ENCODE data around the gene P2RY14. TPM values are rescaled to one million over a fixed set of nuclear protein-coding genes. Genes with fewer than 3 reads are reported as not detected.
A peak's percentile ranks its signal among the peaks of the same experiment; 100 is the strongest.

P2RY14 gene
- total and polyA plus RNA-seq, 10 of the 15 experiments (the other 5 are each of a cell fraction or from before 2014, with no cell fraction given): 0.06 to 0.37 (median 0.28) TPM; not detected in 7

DNA sequence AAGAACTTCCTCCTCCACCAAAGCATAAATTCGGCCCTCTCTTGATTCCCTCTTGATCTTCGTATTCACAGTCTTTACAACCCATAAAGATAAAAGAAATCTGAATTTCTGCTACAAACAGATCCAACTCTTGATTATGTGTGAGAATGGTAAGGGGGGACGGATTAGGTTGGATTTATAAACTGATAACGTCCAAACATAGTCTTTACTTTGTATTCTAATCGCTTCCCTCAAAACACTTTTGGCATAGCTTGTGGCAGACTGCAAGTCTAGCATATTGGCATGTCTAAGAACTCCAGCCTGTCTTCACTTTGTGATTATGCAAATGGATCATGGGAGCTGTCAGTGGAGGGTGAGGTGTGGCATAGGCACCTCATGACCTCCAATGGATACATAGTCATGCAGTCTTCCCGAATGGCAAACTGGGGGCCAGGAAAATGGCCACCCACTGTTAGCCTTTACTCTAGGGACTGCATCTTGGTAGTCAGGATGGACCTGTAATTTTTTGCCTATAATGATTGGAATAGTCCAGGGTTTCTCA, 51.0 kb downstream of the P2RY14 start:
- peak; percentile 46 for ATAC-seq

DNA sequence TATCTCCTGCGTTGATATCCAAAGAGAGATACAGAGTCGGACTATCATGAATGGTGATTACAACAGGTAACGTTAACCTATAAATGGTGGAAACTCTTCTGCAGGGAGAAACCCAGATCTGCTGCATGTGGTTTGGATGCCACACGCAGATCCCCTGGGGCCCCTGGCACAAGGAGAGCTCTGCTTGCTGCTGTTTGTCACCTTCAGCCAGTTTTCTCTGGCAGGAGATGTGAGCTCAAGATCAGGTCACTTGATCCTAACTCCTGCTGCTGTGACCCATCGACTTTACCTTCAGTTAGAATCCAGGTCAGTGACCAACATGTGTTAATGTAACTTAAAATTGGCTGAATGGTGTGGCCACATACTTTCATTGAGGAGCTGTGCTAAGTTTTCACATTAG, 51.5 kb downstream of the P2RY14 start:
- WGBS (ENCODE audit: insufficient coverage, insufficient replicate concordance, low lambda C conversion rate, missing lambda C conversion rate): 88% methylated on average over 5 of the region's 5 CpGs
- ATAC-seq (no peak), FAIRE-seq (no peak), DNase-seq (ENCODE audit: low read depth, low spot score) (no peak)
- H3K4me1 ChIP-seq (ENCODE audit: control insufficient read depth, insufficient read depth, low read length): peaks cover 9% of the 10 kb centered on the region
- no peaks in the 10 kb centered on the region for H4K20me1 ChIP-seq (ENCODE audit: control insufficient read depth, insufficient read depth)
- RAD21 ChIA-PET (ENCODE audit: unreplicated experiment): interaction anchor here (0.7 to 3.5 kb wide), 6 partner anchors 17 to 71 kb away, joined by 3 to 50 read pairs (median 6); partner anchors contain the start of gene P2RY14
- H3K27me3 ChIP-seq (replicated peaks in 1 of 2; ENCODE audit: control insufficient read depth in 2 of 2, insufficient read depth in 2 of 2, low read length in 1 of 2): no peaks in the 10 kb centered on the region
- POLR2A ChIA-PET: no interaction called here
- H3K27ac ChIP-seq (ENCODE audit: control insufficient read depth, insufficient read depth): no peak overlapping the region
- no peak overlapping the region for H3K9ac ChIP-seq (ENCODE audit: control insufficient read depth, insufficient read depth, low read length)
- CTCF ChIA-PET: interaction anchor here (0.8 to 8.7 kb wide), 27 partner anchors 9 to 689 kb away, joined by 3 to 182 read pairs (median 7); partner anchors contain the start of genes GPR171, P2RY13 and P2RY14
- SMC1A ChIA-PET (ENCODE audit: uncharacterized antibody, unreplicated experiment): interaction anchor here (0.6 to 7.6 kb wide), 14 partner anchors 9 to 611 kb away, joined by 3 to 98 read pairs (median 6); partner anchors contain the start of genes GPR171 and P2RY14
- H3K79me2 ChIP-seq (ENCODE audit: control insufficient read depth, insufficient read depth, low read length): no peaks in the 10 kb centered on the region
- in situ Hi-C loops (cut with MboI) (loop anchor here (5.0 kb wide), 2 partner anchors 50 to 60 kb away; partner anchors contain the start of gene P2RY14), intact Hi-C loops (cut with micrococcal nuclease; ENCODE audit: unreplicated experiment) (loop anchor here (1.0 kb wide), 3 partner anchors 56 to 100 kb away; no protein-coding TSS in a partner anchor)
- H3K4me3 ChIP-seq: no peak overlapping the region
- no peak overlapping the region for H2AFZ ChIP-seq (ENCODE audit: control insufficient read depth, low read depth, low read length)
- no peaks in the 10 kb centered on the region for H3K36me3 ChIP-seq (ENCODE audit: control insufficient read depth in 2 of 2, insufficient read depth in 2 of 2, low read length in 1 of 2)
- H3K9me3 ChIP-seq (replicated peaks; ENCODE audit: control insufficient read depth, insufficient read depth, low read length): no peaks in the 10 kb centered on the region
- no TSS peak for BruUV-seq (replicated peaks)
- H3K4me2 ChIP-seq (ENCODE audit: control insufficient read depth, insufficient read depth): no peak overlapping the region
- TF ChIP-seq MEF2B (IDR thresholded peaks at IDR 0.05; ENCODE audit: partially characterized antibody, poor library complexity, severe bottlenecking) (no peak), ZNF622 (IDR thresholded peaks at IDR 0.05) (no peak), RBBP5 (conservative IDR thresholded peaks at IDR 0.05) (no peak), CHD2 (IDR thresholded peaks at IDR 0.05; ENCODE audit: borderline replicate concordance, low read depth, low read length) (no peak), HDGF (IDR thresholded peaks at IDR 0.05) (no peak), ZNF384 (IDR thresholded peaks at IDR 0.05; ENCODE audit: borderline replicate concordance, low read depth, low read length) (no peak), BACH1 (IDR thresholded peaks at IDR 0.05; ENCODE audit: borderline replicate concordance) (no peak)
- TF ChIP-seq, protein P1, sequence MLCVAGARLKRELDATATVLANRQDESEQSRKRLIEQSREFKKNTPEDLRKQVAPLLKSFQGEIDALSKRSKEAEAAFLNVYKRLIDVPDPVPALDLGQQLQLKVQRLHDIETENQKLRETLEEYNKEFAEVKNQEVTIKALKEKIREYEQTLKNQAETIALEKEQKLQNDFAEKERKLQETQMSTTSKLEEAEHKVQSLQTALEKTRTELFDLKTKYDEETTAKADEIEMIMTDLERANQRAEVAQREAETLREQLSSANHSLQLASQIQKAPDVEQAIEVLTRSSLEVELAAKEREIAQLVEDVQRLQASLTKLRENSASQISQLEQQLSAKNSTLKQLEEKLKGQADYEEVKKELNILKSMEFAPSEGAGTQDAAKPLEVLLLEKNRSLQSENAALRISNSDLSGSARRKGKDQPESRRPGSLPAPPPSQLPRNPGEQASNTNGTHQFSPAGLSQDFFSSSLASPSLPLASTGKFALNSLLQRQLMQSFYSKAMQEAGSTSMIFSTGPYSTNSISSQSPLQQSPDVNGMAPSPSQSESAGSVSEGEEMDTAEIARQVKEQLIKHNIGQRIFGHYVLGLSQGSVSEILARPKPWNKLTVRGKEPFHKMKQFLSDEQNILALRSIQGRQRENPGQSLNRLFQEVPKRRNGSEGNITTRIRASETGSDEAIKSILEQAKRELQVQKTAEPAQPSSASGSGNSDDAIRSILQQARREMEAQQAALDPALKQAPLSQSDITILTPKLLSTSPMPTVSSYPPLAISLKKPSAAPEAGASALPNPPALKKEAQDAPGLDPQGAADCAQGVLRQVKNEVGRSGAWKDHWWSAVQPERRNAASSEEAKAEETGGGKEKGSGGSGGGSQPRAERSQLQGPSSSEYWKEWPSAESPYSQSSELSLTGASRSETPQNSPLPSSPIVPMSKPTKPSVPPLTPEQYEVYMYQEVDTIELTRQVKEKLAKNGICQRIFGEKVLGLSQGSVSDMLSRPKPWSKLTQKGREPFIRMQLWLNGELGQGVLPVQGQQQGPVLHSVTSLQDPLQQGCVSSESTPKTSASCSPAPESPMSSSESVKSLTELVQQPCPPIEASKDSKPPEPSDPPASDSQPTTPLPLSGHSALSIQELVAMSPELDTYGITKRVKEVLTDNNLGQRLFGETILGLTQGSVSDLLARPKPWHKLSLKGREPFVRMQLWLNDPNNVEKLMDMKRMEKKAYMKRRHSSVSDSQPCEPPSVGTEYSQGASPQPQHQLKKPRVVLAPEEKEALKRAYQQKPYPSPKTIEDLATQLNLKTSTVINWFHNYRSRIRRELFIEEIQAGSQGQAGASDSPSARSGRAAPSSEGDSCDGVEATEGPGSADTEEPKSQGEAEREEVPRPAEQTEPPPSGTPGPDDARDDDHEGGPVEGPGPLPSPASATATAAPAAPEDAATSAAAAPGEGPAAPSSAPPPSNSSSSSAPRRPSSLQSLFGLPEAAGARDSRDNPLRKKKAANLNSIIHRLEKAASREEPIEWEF (IDR thresholded peaks at IDR 0.05; ENCODE audit: insufficient replicate concordance, low read depth, low read length): no peak

More for the DNA sequence above, 51.0 kb downstream of the P2RY14 start:
- Histone ChIP-seq H3K36me3 (ENCODE audit: control insufficient read depth in 2 of 2, insufficient read depth in 2 of 2, low read length in 1 of 2) (no peaks in the 10 kb centered on the region), H3K79me2 (ENCODE audit: control insufficient read depth, insufficient read depth, low read length) (no peaks in the 10 kb centered on the region), H3K4me3 (no peak overlapping the region), H3K27me3 (replicated peaks in 1 of 2; ENCODE audit: control insufficient read depth in 2 of 2, insufficient read depth in 2 of 2, low read length in 1 of 2) (no peaks in the 10 kb centered on the region), H3K9me3 (replicated peaks; ENCODE audit: control insufficient read depth, insufficient read depth, low read length) (no peaks in the 10 kb centered on the region), H4K20me1 (ENCODE audit: control insufficient read depth, insufficient read depth) (no peaks in the 10 kb centered on the region), H3K4me1 (ENCODE audit: control insufficient read depth, insufficient read depth, low read length) (peaks cover 9% of the 10 kb centered on the region), H3K4me2 (ENCODE audit: control insufficient read depth, insufficient read depth) (0 out of 2 replicates have a peak overlapping the region, but pooled peaks have one; percentile 30), H2AFZ (ENCODE audit: control insufficient read depth, low read depth, low read length) (no peak overlapping the region; the same call in 1 of the 2 replicates), H3K27ac (ENCODE audit: control insufficient read depth, insufficient read depth) (no peak overlapping the region), H3K9ac (ENCODE audit: control insufficient read depth, insufficient read depth, low read length) (no peak overlapping the region)
- WGBS (ENCODE audit: insufficient coverage, insufficient replicate concordance, low lambda C conversion rate, missing lambda C conversion rate): 72% methylated on average over 6 of the region's 6 CpGs
- ChIA-PET SMC1A (ENCODE audit: uncharacterized antibody, unreplicated experiment) (interaction anchor here (0.6 to 7.6 kb wide), 18 partner anchors 9 to 611 kb away, joined by 3 to 98 read pairs (median 6); partner anchors contain the start of genes GPR171 and P2RY14), CTCF (interaction anchor here (0.7 to 8.7 kb wide), 32 partner anchors 10 to 688 kb away, joined by 3 to 182 read pairs (median 7); partner anchors contain the start of genes GPR171, P2RY13 and P2RY14), POLR2A (interaction anchor here (1.3 kb wide), 1 partner anchor 53 kb away, joined by 3 read pairs; no protein-coding TSS in a partner anchor), RAD21 (ENCODE audit: unreplicated experiment) (interaction anchor here (0.7 to 3.5 kb wide), 7 partner anchors 17 to 71 kb away, joined by 3 to 50 read pairs (median 5); partner anchors contain the start of gene P2RY14)
- TF ChIP-seq IKZF2 (IDR thresholded peaks at IDR 0.05) (peak in 1 of 2 experiments; percentile 26; a peak in 1 of 4 replicates), NR2C2 (IDR thresholded peaks at IDR 0.05; ENCODE audit: borderline replicate concordance, control insufficient read depth, insufficient read length, low read depth) (no peak), DPF2 (IDR thresholded peaks at IDR 0.05) (peak; percentile 28; the same call in 1 of the 2 replicates), IKZF1 (conservative IDR thresholded peaks at IDR 0.05) (peak; percentile 47; the same call in 1 of the 2 replicates), POU2F2 (IDR thresholded peaks at IDR 0.05; ENCODE audit: borderline replicate concordance, low read depth, low read length) (peak; percentile 8; the same call in 1 of the 3 replicates), ZNF622 (IDR thresholded peaks at IDR 0.05) (no peak)
- in situ Hi-C loops (cut with MboI): loop anchor here (5.0 kb wide), 2 partner anchors 50 to 60 kb away; partner anchors contain the start of gene P2RY14
- DNase-seq (ENCODE audit: low read depth, low spot score) (no peak), FAIRE-seq (no peak)
- intact Hi-C loops (cut with micrococcal nuclease; ENCODE audit: unreplicated experiment): loop anchor here (1.0 kb wide), 3 partner anchors 56 to 100 kb away; no protein-coding TSS in a partner anchor
- BruUV-seq (replicated peaks): no TSS peak

All from GM12878 (cell line).